Measurements from ENCODE around the gene NTRK1. TPM values are rescaled to one million over a fixed set of nuclear protein-coding genes. Genes with fewer than 3 reads are reported as not detected.

The NTRK1 gene
- total and polyA plus RNA-seq, 2 donors (not counting 1 experiment from before 2014, with no cell fraction given) = not detected

GRCh38 chr1:156863631-156864030 lies 3.0 kb downstream of the NTRK1 start:
- Histone ChIP-seq H3K36me3 (ENCODE audit: control insufficient read depth, insufficient read depth, low read length) (no peaks in the 10 kb centered on the region), H2AFZ (ENCODE audit: low read length) (no peak overlapping the region), H3K4me1 (ENCODE audit: control insufficient read depth, extremely low read depth, insufficient read depth, low read length) (peaks cover 8% of the 10 kb centered on the region), H3K9me3 (ENCODE audit: control insufficient read depth, insufficient read depth, low read depth, low read length) (no peaks in the 10 kb centered on the region), H3K27me3 (ENCODE audit: control insufficient read depth, insufficient read depth, low read length) (peaks cover 46% of the 10 kb centered on the region), H3K27ac (ENCODE audit: insufficient read depth, low read length) (no peak overlapping the region), H3K4me3 (replicated peaks in 1 of 4; ENCODE audit: control extremely low read depth in 1 of 4, insufficient read depth in 1 of 4, low read depth in 3 of 4, low read length in 4 of 4) (no peak overlapping the region), H3K4me2 (ENCODE audit: extremely low read depth, insufficient read depth, low read length) (no peak overlapping the region), H3K9ac (ENCODE audit: insufficient read depth, low read length) (no peak overlapping the region), H4K20me1 (ENCODE audit: control insufficient read depth, extremely low read depth, insufficient read depth, low read length) (no peaks in the 10 kb centered on the region), H3K79me2 (ENCODE audit: control insufficient read depth, insufficient read depth, low read length) (no peaks in the 10 kb centered on the region)
- TF ChIP-seq CTCF (conservative IDR thresholded peaks at IDR 0.05 in 1 of 2, IDR thresholded peaks at IDR 0.05 in 1 of 2; ENCODE audit: low read depth in 1 of 2, low read length in 2 of 2) = no peak
- DNase-seq (ENCODE audit: low read depth in 2 of 2) = no peak

GRCh38 chr1:156864796-156865195 lies 4.1 kb downstream of the NTRK1 start:
- no peak overlapping the region for H3K9ac ChIP-seq (ENCODE audit: insufficient read depth, low read length)
- no peak for DNase-seq (ENCODE audit: low read depth in 2 of 2)
- peaks cover 3% of the 10 kb centered on the region for H3K4me1 ChIP-seq (ENCODE audit: control insufficient read depth, extremely low read depth, insufficient read depth, low read length)
- H3K79me2 ChIP-seq (ENCODE audit: control insufficient read depth, insufficient read depth, low read length) = no peaks in the 10 kb centered on the region
- H3K36me3 ChIP-seq (ENCODE audit: control insufficient read depth, insufficient read depth, low read length) = no peaks in the 10 kb centered on the region
- H3K27me3 ChIP-seq (ENCODE audit: control insufficient read depth, insufficient read depth, low read length) = peaks cover 36% of the 10 kb centered on the region
- TF ChIP-seq EZH2 (IDR thresholded peaks at IDR 0.05; ENCODE audit: low read length, missing control alignments) (no peak), CTCF (conservative IDR thresholded peaks at IDR 0.05 in 1 of 2, IDR thresholded peaks at IDR 0.05 in 1 of 2; ENCODE audit: low read depth in 1 of 2, low read length in 2 of 2) (no peak)
- no peaks in the 10 kb centered on the region for H4K20me1 ChIP-seq (ENCODE audit: control insufficient read depth, extremely low read depth, insufficient read depth, low read length)
- no peak overlapping the region for H3K4me3 ChIP-seq (replicated peaks in 1 of 4; ENCODE audit: control extremely low read depth in 1 of 4, insufficient read depth in 1 of 4, low read depth in 3 of 4, low read length in 4 of 4)
- H3K9me3 ChIP-seq (ENCODE audit: control insufficient read depth, insufficient read depth, low read depth, low read length) = no peaks in the 10 kb centered on the region
- H3K4me2 ChIP-seq (ENCODE audit: extremely low read depth, insufficient read depth, low read length) = no peak overlapping the region
- H3K27ac ChIP-seq (ENCODE audit: insufficient read depth, low read length) = no peak overlapping the region
- H2AFZ ChIP-seq (ENCODE audit: low read length) = no peak overlapping the region

GRCh38 chr1:156865258-156865657 lies 4.6 kb downstream of the NTRK1 start:
- Histone ChIP-seq H3K4me1 (ENCODE audit: control insufficient read depth, extremely low read depth, insufficient read depth, low read length) (peaks cover 2% of the 10 kb centered on the region), H3K9ac (ENCODE audit: insufficient read depth, low read length) (no peak overlapping the region), H4K20me1 (ENCODE audit: control insufficient read depth, extremely low read depth, insufficient read depth, low read length) (no peaks in the 10 kb centered on the region), H3K4me2 (ENCODE audit: extremely low read depth, insufficient read depth, low read length) (no peak overlapping the region), H3K27ac (ENCODE audit: insufficient read depth, low read length) (no peak overlapping the region), H3K79me2 (ENCODE audit: control insufficient read depth, insufficient read depth, low read length) (no peaks in the 10 kb centered on the region), H3K27me3 (ENCODE audit: control insufficient read depth, insufficient read depth, low read length) (peaks cover 31% of the 10 kb centered on the region), H2AFZ (ENCODE audit: low read length) (no peak overlapping the region), H3K9me3 (ENCODE audit: control insufficient read depth, insufficient read depth, low read depth, low read length) (no peaks in the 10 kb centered on the region), H3K36me3 (ENCODE audit: control insufficient read depth, insufficient read depth, low read length) (no peaks in the 10 kb centered on the region), H3K4me3 (replicated peaks in 1 of 4; ENCODE audit: control extremely low read depth in 1 of 4, insufficient read depth in 1 of 4, low read depth in 3 of 4, low read length in 4 of 4) (no peak overlapping the region)
- no peak for DNase-seq (ENCODE audit: low read depth in 2 of 2)
- no peak for TF ChIP-seq EZH2 (IDR thresholded peaks at IDR 0.05; ENCODE audit: low read length, missing control alignments)
- TF ChIP-seq CTCF (conservative IDR thresholded peaks at IDR 0.05 in 1 of 2, IDR thresholded peaks at IDR 0.05 in 1 of 2; ENCODE audit: low read depth in 1 of 2, low read length in 2 of 2) = no peak
